SH-SY5Y (cell line): ENCODE data around the gene FBXO8.

ENCODE experiments used
- GATA2 ChIP-seq: IDR thresholded peaks from 2 replicates; pipeline ENCODE4 v1.6.1; 2011; ENCODE audit warnings: mild to moderate bottlenecking, low read depth, low read length
- GATA3 ChIP-seq: IDR thresholded peaks from 2 replicates; pipeline ENCODE4 v1.6.1; 2011; ENCODE audit warnings: low read depth, mild to moderate bottlenecking, low read length, moderate library complexity

DNA sequence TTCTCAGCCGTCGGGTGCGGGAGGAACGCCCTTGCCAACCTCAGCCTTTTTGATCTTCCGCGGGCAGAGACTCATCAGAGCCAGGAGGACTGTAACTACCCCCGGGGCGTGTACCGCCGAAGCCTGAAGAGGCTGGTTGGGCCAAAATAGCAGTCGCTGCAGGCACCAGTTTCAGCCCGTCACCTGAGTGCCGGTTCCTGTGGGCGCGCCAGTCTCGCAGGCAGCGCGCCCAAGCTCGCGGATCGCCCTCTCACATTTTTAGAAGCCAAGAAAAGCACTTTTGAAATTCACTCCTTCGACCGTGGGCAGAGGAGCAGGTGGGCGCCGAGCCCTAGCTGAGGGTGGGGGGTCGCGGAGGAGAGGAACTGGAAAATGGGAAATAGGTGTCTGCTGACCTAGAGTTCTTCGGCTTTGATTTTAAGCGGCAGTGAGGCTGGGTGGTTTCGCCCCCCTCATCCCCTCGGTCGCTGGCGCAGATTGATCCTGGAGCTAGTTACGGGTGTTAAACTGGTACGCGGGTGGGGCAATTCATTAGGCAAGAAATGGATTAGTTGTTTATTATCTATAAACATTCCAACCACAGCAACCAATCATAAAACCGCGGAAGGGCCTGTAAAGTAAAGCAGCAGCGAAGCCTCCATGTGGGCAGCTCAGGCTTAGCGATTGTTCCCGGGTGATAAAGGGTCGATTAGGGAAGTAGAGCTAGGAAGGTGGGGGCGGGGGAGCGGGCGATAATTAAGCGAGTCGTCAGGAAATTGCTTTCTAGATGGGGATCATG, 69.2 kb downstream of the FBXO8 start:
- TF ChIP-seq GATA3 (no peak), GATA2 (no peak)
